Stromal cell of bone marrow (primary cell): ENCODE measurements around the gene TNFAIP2.
"Not testable (repeated sequence)": the region's sequence is repeated elsewhere in the genome, so short reads cannot be mapped to it uniquely, and the experiment has no call there.

Experiments
- DNase-seq: peaks from one replicate; pipeline ENCODE4 v3.0.0-alpha.2; 2012; ENCODE audit warnings: low read depth

TNFAIP2 gene

GRCh38 chr14:103155826-103156394 is 32.6 kb downstream of the TNFAIP2 start:
- no peak for DNase-seq

GRCh38 chr14:103156651-103157378 is 33.6 kb downstream of the TNFAIP2 start:
- DNase-seq: no peak

- no peak for DNase-seq
Observed at GRCh38 chr14:103157969-103158368, 34.7 kb downstream of the TNFAIP2 start.

GRCh38 chr14:103158688-103159087 is 35.4 kb downstream of the TNFAIP2 start:
- no peak for DNase-seq

DNA sequence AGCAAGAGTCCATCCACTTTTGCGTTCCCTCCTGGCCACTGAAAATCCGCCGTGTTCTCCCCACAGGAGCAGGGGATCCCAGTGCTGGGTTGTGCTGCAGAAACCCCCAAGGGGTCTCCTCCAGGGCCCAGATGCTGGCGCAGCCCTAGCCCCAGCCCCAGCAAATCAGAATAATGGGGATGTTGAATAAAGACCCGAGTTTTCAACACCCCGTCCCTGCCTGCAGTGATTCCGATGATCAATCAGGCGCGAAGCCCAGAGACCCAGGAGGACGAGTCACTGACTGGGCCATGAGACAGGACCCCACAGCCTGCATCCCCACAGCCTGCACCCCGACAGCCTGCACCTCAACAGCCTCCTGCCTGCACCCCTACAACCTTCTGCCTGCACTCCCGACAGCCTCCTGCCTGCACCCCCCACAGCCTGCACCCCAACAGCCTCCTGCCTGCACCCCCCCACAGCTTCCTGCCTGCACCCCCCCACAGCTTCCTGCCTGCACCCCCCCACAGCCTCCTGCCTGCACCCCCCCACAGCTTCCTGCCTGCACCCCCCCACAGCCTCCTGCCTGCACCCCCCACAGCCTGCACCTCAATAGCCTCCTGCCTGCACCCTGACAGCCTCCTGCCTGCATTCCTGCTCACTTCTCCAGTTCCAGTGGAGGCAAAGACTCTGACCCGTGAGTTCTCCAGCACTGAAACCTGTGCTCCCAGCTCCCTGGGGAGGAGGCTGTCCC is 37.2 kb downstream of the TNFAIP2 start:
- no peak for DNase-seq

DNA sequence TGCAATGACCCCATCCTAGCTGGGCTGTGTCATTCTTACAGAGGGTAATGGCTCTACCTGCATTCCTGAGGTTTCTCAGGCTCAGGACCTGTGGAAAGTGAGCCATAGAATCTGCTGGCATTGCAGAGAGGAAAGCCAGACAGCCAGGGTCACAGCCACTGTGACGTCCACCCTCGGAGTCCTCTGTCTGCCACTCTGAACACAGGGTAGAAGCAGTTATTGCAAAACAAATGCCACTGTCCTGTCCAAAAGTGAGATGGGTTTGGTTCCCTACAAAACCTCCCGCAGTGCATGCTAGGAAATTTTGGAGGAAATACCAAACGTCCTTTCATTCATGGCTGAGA is 37.8 kb downstream of the TNFAIP2 start:
- no peak for DNase-seq

DNA sequence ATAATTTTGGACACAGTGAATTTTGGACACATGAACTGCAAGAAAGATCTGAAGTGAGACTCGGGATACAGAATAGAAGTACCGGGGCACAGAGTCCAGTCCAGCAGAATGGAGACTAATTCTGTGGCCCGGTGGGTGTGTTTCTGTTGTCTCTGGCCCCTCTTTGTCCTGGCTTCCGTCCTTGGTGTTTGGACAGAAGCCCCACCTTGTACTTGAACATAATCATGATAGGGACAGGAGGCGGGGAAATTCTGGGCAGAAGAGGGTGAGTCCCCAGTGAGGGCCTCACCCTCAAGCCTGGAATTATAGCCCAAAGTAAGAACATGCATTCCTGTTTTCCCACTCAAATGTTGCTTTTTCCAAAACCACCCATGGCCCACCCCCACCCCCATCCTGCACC is 39.9 kb downstream of the TNFAIP2 start:
- no peak for DNase-seq

DNA sequence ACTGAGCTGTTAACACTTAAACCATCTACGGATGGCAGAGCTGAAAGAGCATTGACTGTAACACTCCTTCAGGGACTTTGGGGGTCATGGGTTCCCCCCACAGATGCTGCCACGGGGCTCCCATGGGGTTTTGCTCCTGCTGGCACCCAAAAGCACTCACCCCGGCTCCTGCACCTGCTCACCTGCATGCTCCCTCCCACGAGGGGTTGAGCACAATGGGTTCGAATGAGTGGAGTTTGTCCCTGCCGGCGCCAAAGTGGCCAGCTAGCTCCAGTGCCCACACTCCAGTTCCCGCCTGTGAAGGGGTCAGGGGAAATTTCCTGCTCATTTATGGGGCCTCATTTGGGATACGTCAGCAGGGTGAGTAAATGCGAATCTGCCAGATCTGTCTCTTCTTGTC is 40.7 kb downstream of the TNFAIP2 start:
- DNase-seq: no peak

DNA sequence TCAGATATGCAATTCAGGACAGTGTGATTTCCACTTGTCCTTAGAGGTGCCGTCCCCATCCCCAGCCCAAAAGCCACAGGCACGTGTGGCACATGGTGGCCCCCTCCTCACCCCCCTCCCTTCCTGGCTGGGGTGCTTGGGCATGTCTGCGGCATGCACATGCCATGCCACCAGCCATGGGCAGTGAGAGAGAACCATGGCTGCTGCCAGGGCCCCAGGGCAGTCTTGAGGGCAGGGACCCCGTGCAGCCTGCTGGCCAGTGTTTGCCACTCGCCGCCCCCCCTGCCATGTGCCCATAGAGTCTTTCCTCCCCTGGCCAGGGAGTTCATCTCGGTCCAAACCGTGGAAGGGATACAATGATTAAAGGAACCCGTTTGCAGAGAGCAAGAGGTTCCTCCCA is 41.5 kb downstream of the TNFAIP2 start:
- DNase-seq: no peak

- no peak for DNase-seq
Observed at GRCh38 chr14:103165323-103165722, 42.1 kb downstream of the TNFAIP2 start.

DNA sequence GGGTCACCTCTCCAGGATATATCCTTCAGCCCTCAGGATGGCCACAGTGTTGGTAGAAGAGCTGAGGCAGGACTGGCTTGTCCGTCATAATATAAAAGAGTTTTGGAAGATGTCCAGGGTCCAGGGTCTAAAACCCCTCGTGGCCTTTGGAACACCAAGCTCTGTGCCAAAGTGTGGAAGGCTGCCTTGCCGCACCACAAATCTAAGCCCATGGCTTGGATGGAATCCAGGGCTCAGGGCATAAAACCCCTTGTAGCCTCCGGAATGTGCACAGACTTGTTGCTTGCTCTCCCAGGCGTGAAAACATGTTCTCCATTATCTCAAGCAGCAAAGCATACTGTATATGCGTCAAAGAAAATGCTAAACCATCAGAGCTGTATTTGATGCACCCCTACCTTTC is 46.7 kb downstream of the TNFAIP2 start:
- no peak for DNase-seq

DNA sequence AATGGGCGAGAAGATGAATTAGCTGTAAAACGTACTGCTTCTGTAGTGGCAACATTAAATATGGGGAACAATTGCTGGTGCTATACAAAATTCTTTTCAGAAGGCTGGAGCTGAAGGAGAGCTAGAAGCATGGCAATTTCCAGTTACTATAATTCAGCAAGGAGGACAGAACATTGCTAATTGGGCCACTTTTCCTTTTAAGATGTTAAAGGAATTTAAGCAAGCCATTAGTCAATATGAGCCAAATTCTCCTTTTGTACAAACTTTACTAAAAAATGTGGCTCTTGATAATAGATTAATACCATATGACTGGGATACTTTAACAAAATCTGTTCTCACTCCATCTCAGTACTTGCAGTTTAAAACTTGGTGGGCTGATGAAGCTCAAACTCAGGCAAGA is 47.9 kb downstream of the TNFAIP2 start:
- not testable (repeated sequence) for DNase-seq

DNA sequence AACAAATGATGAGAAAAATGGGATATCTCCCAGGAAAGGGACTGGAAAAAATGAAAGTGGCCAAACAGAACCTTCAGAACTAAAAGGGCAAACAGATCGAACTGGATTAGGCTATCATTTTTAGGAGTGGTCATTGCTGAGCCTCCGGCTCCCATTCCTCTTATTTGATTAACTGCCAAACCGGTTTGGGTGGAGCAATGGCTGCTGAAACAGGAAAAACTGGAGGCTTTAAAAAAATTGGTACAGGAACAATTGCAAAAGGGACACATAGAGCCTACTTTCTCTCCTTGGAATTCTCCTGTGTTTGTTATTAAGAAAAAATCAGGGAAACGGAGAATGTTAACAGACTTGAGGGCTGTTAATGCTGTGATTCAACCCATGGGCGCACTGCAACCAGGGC is 49.7 kb downstream of the TNFAIP2 start:
- DNase-seq: no peak

DNA sequence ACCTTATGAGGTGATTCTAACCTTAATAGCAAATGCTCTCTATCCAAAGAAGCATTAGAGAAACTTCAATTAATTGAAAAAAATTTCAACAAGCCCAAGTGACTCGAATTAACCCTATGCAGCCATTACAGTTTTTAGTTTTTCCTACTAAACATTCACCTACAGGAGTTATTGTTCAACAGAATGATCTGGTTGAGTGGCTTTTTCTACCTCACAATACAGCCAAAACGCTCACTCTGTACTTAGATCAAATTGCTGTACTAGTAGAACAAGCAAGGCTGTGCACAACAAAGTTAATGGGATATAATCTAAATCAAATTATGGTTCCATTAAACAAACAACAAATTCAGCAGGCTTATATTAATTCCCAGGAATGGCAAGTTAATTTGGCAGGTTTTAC is 50.6 kb downstream of the TNFAIP2 start:
- DNase-seq: not testable (repeated sequence)

- DNase-seq: not testable (repeated sequence)
Observed at GRCh38 chr14:103176176-103176575, 52.9 kb downstream of the TNFAIP2 start.

GRCh38 chr14:103177376-103177775 is 54.1 kb downstream of the TNFAIP2 start:
- no peak for DNase-seq

GRCh38 chr14:103178521-103178920 is 55.3 kb downstream of the TNFAIP2 start:
- no peak for DNase-seq

- DNase-seq: no peak
Observed at GRCh38 chr14:103179094-103179493, 55.8 kb downstream of the TNFAIP2 start.

GRCh38 chr14:103180331-103180730 is 57.1 kb downstream of the TNFAIP2 start:
- DNase-seq: no peak

GRCh38 chr14:103184046-103184445 is 60.8 kb downstream of the TNFAIP2 start:
- DNase-seq: no peak

GRCh38 chr14:103185051-103186029 is 62.1 kb downstream of the TNFAIP2 start:
- DNase-seq: no peak

DNA sequence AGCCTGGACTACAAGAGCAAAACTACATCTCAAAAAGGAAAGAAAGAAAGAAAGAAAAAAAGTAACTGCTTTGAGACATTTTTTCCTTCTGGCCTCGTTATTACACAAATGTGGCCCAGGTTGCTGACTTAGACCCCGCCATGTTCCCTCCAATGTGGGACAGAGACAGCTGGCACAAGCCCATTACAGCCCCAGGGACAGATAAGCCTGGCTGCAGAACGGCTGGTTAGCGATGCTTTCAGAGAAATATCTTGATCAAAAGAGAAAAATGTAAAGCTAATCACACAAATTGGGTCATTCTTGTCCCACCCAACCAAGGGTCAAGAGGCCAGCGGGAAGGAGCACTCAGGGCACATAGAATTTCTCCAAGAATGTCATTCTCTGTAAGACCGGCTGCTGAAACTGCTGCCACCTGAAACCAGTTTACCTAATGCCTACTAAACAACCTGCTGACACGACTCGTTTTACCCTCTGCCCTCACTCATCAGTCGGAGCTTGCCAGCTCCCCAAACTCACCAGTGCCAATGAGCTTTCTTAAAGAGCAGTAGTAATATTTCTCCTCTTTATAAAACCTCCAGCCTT is 63.1 kb downstream of the TNFAIP2 start:
- no peak for DNase-seq
